Suprapubic skin (tissue), 3 donors: ENCODE data around the gene CIITA.

Experiments
- POLR2AphosphoS5 ChIP-seq, 3 donors: sonication (generic); formaldehyde crosslinking; IDR thresholded peaks; one replicate each; pipeline ENCODE4 v1.6.1; 2017; ENCODE audit warnings: antibody characterized with exemption in 3 of 3
- TF ChIP-seq, protein P1 (sequence below), 2 donors: fragments of 200-600 bp in 1 of 2; fragments of 450-650 bp in 1 of 2; sonication (generic) in 1 of 2; IDR thresholded peaks; one replicate each; pipeline ENCODE4 v1.5.1; 2016 to 2019; ENCODE audit warnings: antibody characterized with exemption in 2 of 2, mild to moderate bottlenecking in 1 of 2, moderate library complexity in 1 of 2

DNA sequence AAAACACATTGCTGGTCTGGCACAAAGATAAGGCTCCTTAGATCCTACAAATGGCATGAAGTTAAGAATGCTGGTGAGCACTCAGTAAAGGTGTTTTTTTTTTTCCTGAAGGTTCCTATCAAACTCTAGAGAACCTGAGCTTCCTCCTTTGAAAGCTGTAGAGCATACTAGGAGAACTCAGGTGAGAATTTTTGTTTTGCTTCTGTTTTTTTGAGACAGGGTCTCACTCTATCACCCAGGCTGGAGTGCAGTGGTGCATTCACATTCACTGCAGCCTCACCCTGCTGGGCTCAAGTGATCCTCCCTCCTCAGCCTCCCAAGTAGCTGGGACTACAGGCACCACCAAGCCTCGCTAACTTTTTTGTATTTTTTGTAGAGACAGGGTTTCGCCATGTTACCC lies 21.0 kb upstream of the CIITA start:
- TF ChIP-seq, protein P1, sequence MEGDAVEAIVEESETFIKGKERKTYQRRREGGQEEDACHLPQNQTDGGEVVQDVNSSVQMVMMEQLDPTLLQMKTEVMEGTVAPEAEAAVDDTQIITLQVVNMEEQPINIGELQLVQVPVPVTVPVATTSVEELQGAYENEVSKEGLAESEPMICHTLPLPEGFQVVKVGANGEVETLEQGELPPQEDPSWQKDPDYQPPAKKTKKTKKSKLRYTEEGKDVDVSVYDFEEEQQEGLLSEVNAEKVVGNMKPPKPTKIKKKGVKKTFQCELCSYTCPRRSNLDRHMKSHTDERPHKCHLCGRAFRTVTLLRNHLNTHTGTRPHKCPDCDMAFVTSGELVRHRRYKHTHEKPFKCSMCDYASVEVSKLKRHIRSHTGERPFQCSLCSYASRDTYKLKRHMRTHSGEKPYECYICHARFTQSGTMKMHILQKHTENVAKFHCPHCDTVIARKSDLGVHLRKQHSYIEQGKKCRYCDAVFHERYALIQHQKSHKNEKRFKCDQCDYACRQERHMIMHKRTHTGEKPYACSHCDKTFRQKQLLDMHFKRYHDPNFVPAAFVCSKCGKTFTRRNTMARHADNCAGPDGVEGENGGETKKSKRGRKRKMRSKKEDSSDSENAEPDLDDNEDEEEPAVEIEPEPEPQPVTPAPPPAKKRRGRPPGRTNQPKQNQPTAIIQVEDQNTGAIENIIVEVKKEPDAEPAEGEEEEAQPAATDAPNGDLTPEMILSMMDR (IDR thresholded peaks at IDR 0.05), result no peak
- TF ChIP-seq POLR2AphosphoS5 (IDR thresholded peaks at IDR 0.05), result no peak
